Skeletal muscle satellite cell (primary cell): ENCODE data around the gene UBA3.

Source experiments
- H3K27me3 ChIP-seq: 2 replicates; pipeline ENCODE4 v1.7.0; 2013; ENCODE audit warnings: low read length; ENCODE audit not compliant: control insufficient read depth, insufficient read depth
- H3K36me3 ChIP-seq: 2 replicates; pipeline ENCODE4 v1.7.0; 2013; ENCODE audit warnings: mild to moderate bottlenecking, control low read depth, low read length; ENCODE audit not compliant: insufficient read depth
- H3K4me1 ChIP-seq: 2 replicates; pipeline ENCODE4 v1.7.0; 2013; ENCODE audit warnings: low read length; ENCODE audit not compliant: control insufficient read depth, insufficient read depth
- H3K4me2 ChIP-seq: 2 replicates; pipeline ENCODE4 v1.7.0; 2013; ENCODE audit warnings: mild to moderate bottlenecking, low read length
- H3K4me3 ChIP-seq: 2 replicates; pipeline ENCODE4 v1.7.0; 2013; ENCODE audit warnings: low read length
- H3K9ac ChIP-seq: 2 replicates; pipeline ENCODE4 v1.7.0; 2013; ENCODE audit warnings: mild to moderate bottlenecking, low read depth, low read length, moderate library complexity
- H3K9me3 ChIP-seq: replicated peaks from 2 replicates; pipeline ENCODE4 v1.7.0; 2013; ENCODE audit warnings: mild to moderate bottlenecking, control low read depth, low read length

The UBA3 gene

GRCh38 chr3:69059688-69060087 is 20.5 kb downstream of the UBA3 start:
- H3K4me3 ChIP-seq = no peak overlapping the region
- no peaks in the 10 kb centered on the region for H3K4me1 ChIP-seq
- H3K9ac ChIP-seq = no peak overlapping the region
- no peak overlapping the region for H3K4me2 ChIP-seq
- H3K27me3 ChIP-seq = no peaks in the 10 kb centered on the region
- peaks cover 65% of the 10 kb centered on the region for H3K36me3 ChIP-seq
- H3K9me3 ChIP-seq = no peaks in the 10 kb centered on the region

DNA sequence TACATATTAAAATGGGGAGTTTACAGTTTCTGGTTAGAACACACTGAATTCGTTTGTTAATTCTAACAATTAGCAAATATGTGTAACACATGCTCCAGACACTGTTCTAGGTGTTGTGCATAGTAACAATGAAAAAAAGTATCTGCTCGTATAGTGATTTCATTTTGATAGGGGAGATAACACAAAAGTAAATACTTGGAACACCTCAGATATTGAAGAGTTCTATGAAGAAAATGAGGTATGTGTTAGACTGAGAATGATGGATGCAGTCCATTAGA is 21.3 kb downstream of the UBA3 start:
- H3K9ac ChIP-seq = no peak overlapping the region
- no peaks in the 10 kb centered on the region for H3K9me3 ChIP-seq
- no peak overlapping the region for H3K4me3 ChIP-seq

DNA sequence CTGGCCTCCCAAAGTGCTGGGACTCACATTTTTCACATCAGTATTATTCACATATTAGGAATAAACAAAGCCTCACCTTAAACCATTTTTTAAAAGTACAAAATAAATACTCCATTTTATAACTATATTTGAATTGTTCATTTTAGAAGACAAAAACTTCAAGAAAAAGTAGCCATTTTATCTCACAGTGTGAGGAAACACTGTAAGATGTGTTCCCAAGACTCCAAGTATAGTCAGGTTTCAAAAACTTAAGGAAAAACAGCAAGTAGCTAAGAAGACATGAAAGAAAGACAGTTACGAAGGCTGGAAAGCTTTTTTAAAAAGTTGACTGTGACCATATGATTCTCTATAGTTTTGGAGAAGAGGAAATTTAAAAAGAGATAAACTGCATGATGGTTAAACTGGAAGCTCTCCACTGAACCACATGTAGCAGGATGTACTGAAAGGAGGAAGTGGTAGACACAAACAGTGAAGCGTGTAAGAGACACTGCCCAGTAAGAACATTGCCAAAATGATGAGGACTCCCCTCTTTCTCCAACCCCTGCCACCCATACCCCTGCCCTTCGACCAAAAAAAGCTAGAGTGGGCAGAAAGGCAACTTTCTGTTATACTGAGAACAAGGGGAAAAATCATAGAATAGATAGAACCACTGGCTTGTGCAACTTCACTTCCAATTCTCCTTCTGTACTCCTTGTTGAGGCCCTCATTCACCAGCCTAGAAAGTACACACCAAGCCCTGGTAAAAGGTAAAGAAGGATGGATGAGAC is 21.8 kb downstream of the UBA3 start:
- no peak overlapping the region for H3K9ac ChIP-seq
- H3K9me3 ChIP-seq = no peaks in the 10 kb centered on the region
- H3K27me3 ChIP-seq = no peaks in the 10 kb centered on the region
- no peak overlapping the region for H3K4me2 ChIP-seq
- H3K4me1 ChIP-seq = no peaks in the 10 kb centered on the region
- H3K4me3 ChIP-seq = no peak overlapping the region
- H3K36me3 ChIP-seq = peaks cover 74% of the 10 kb centered on the region

More for the DNA sequence above, 21.3 kb downstream of the UBA3 start:
- Histone ChIP-seq H3K4me1 (no peaks in the 10 kb centered on the region), H3K27me3 (no peaks in the 10 kb centered on the region), H3K4me2 (no peak overlapping the region), H3K36me3 (peaks cover 69% of the 10 kb centered on the region)

- Histone ChIP-seq H3K9ac (peak overlapping the region; percentile 94), H3K36me3 (peaks cover 50% of the 10 kb centered on the region), H3K27me3 (no peaks in the 10 kb centered on the region), H3K4me3 (peak overlapping the region; percentile 89), H3K9me3 (no peaks in the 10 kb centered on the region), H3K4me1 (peaks cover 13% of the 10 kb centered on the region), H3K4me2 (peak overlapping the region; percentile 88)
Measured at GRCh38 chr3:69052472-69052898, 27.7 kb downstream of the UBA3 start.

DNA sequence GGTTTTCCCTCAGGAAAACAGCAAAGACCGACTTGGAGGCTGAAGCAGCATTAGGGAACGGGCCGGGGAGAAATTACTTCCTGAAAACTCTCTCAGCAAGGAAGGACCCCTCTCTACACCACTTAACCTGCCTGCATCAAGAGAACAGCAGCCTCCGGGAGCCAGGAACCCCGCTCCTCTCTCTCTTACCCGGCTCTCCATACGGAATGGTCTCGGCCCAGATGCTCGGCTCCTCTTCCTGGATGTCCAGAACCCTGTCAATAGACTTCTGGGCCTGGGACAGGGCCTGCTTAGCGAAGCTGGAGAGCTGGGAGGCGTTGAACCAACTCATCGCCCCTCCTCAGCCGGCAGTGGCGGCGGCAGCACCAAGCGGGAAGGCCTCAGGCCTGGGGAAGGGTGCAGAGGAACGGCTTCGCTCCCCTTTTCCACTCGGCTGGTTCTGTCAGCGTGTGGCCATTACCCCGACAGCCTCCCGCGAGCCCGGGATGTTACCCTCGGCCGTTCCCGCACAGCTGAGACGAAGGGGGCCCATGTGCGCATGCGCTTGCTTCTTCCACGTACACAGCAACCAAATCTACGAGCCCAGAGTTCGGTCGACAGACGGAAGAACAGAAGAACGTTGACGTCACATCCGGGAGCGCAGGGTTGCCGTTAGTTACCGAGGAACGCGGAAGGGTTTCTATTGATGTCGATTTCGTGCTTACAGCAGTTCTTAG is 28.3 kb downstream of the UBA3 start, which contains the start of gene TMF1:
Gene TMF1, minus strand, starts transcription at position 578 of the 716 bp plus-strand sequence. Its CDS starts 247 bp downstream, at position 331.
- H3K27me3 ChIP-seq = no peaks in the 10 kb centered on the region
- no peaks in the 10 kb centered on the region for H3K9me3 ChIP-seq
- peak within 1 kb of the TSS; percentile 88 for H3K4me2 ChIP-seq
- H3K9ac ChIP-seq = peak within 1 kb of the TSS; percentile 94
- peaks cover 56% of the 10 kb centered on the region for H3K36me3 ChIP-seq
- peaks cover 13% of the 10 kb centered on the region for H3K4me1 ChIP-seq
- H3K4me3 ChIP-seq = peak within 1 kb of the TSS; percentile 89

- no peak overlapping the region for H3K4me2 ChIP-seq
- H3K27me3 ChIP-seq = no peaks in the 10 kb centered on the region
- no peaks in the 10 kb centered on the region for H3K9me3 ChIP-seq
- no peak overlapping the region for H3K4me3 ChIP-seq
- no peak overlapping the region for H3K9ac ChIP-seq
- H3K36me3 ChIP-seq = peaks cover 54% of the 10 kb centered on the region
- peaks cover 13% of the 10 kb centered on the region for H3K4me1 ChIP-seq
Measured at GRCh38 chr3:69048990-69049389, 31.2 kb downstream of the UBA3 start.

- peaks cover 83% of the 10 kb centered on the region for H3K36me3 ChIP-seq
- no peaks in the 10 kb centered on the region for H3K9me3 ChIP-seq
- no peak overlapping the region for H3K4me2 ChIP-seq
- H3K4me1 ChIP-seq = peaks cover 3% of the 10 kb centered on the region
- H3K27me3 ChIP-seq = no peaks in the 10 kb centered on the region
- no peak overlapping the region for H3K4me3 ChIP-seq
- H3K9ac ChIP-seq = no peak overlapping the region
Measured at GRCh38 chr3:69044608-69045007, 35.6 kb downstream of the UBA3 start.

- Histone ChIP-seq H3K4me3 (no peak overlapping the region), H3K27me3 (no peaks in the 10 kb centered on the region), H3K4me2 (peak overlapping the region; percentile 48), H3K4me1 (peaks cover 34% of the 10 kb centered on the region), H3K36me3 (peaks cover 56% of the 10 kb centered on the region), H3K9ac (peak overlapping the region; percentile 10), H3K9me3 (no peaks in the 10 kb centered on the region)
Measured at GRCh38 chr3:69033470-69033869, 46.7 kb downstream of the UBA3 start.

DNA sequence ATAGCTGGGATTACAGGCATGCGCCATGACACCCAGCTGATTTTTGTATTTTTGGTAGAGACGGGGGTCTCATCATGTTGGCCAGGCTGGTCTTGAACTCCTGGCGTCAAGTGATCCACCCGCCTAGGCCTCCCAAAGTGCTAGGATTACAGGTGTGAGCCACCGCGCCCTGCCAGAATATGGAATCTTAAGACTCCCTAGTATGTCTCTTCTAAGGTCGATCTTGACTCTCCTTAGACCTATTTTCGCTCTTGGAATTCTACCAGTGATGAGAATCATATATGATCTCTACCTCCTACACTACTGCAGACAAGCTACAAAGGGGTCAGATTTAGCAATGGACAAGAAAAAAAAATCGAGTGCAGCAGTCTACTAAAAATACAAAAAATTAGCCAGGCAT is 47.4 kb downstream of the UBA3 start:
- Histone ChIP-seq H3K4me2 (peak overlapping the region; percentile 39), H3K36me3 (peaks cover 55% of the 10 kb centered on the region), H3K9me3 (no peaks in the 10 kb centered on the region), H3K9ac (peak overlapping the region; percentile 10), H3K4me3 (no peak overlapping the region), H3K27me3 (no peaks in the 10 kb centered on the region), H3K4me1 (peaks cover 34% of the 10 kb centered on the region)

DNA sequence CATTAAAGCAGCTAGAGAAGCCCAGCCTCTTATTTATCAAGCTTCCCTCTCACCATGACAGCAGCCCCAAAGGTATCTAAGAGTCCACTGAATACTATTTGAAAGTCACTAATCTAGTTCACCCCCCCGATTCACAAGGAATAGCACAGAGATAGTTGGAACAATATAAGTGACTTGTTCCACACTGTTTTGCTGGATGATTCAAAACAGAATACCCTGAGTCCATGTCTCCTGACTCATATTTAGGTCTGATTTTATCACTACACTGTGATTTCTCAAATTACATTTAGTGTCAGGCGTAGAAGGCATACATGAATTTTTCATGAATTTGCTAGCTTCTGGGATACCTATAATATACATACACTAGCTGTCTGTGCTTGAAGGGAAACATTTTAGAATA is 48.0 kb downstream of the UBA3 start:
- Histone ChIP-seq H3K4me3 (no peak overlapping the region), H3K9me3 (no peaks in the 10 kb centered on the region), H3K9ac (peak overlapping the region; percentile 24), H3K27me3 (no peaks in the 10 kb centered on the region), H3K4me1 (peaks cover 37% of the 10 kb centered on the region), H3K36me3 (peaks cover 59% of the 10 kb centered on the region), H3K4me2 (peak overlapping the region; percentile 63)

- Histone ChIP-seq H3K9me3 (no peaks in the 10 kb centered on the region), H3K27me3 (no peaks in the 10 kb centered on the region), H3K4me1 (peaks cover 37% of the 10 kb centered on the region), H3K4me3 (no peak overlapping the region), H3K4me2 (peak overlapping the region; percentile 63), H3K9ac (peak overlapping the region; percentile 26), H3K36me3 (peaks cover 57% of the 10 kb centered on the region)
Measured at GRCh38 chr3:69031635-69032034, 48.5 kb downstream of the UBA3 start.
